GM19395 (cell line): ENCODE results near the gene ARHGEF3.

Experiments
- ATAC-seq: cut with Tn5 transposase; IDR thresholded peaks from one replicate; pipeline ENCODE4 v1.9.1; 2021; ENCODE audit warnings: mild to moderate bottlenecking, moderate library complexity; ENCODE audit not compliant: unreplicated experiment

The ARHGEF3 gene, protein sequence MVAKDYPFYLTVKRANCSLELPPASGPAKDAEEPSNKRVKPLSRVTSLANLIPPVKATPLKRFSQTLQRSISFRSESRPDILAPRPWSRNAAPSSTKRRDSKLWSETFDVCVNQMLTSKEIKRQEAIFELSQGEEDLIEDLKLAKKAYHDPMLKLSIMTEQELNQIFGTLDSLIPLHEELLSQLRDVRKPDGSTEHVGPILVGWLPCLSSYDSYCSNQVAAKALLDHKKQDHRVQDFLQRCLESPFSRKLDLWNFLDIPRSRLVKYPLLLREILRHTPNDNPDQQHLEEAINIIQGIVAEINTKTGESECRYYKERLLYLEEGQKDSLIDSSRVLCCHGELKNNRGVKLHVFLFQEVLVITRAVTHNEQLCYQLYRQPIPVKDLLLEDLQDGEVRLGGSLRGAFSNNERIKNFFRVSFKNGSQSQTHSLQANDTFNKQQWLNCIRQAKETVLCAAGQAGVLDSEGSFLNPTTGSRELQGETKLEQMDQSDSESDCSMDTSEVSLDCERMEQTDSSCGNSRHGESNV

DNA sequence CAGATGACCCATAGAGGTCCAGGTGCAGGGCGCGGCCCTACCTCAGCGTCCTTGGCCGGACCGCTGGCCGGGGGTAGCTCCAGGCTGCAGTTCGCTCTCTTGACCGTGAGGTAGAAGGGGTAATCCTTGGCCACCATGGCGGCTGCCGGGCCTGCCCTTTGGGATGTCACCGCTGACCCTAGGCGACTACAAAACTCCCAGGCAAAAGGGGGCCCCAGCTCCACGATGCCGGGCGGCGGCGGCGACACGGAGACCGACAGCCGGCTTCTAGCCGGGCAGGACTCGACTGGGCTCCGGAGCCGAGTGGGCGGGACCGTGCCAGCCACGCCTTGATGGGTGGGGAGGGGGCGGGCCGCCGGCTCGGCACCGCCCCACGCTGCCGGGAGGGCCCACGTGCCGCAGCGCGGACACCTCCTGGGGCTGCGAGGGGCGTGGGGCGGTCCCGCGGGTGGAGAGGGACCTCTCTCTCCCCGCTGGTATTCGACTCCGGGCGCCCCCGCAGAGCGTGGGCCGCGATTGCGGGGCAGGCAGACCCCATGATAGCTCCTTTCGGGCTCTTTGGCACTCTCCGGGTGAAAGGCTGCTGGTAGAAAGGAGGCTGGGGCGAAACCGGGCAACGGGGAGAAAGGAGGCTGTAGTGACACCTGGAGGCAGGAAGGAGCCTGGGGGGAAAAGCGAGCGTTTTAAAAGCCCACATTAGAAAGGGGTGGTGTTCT is at the start of gene ARHGEF3:
ARHGEF3 (minus strand) TSS at position 288 of the 716 bp plus-strand sequence; CDS start at position 137, 151 bp downstream.
- ATAC-seq: peak; percentile 76

DNA sequence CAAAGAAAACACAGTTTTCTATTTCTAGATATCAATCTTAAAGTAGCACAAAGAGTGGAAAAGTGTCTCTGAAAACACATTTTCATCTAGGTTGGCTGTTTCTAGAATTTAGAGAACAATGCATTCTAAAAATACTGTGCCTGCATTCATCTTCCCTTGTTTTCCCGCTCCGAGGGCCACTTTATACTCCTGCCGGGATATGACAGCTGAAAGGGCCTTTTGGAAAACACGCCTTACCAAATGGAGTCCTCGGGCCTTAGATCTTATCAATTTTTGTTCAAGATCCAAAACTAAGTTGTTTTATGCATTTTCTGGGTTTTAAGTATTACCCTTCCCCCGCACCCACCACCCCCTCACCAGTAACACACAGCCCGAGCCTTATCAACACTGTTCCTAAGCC is 47.9 kb upstream of the ARHGEF3 start:
- no peak for ATAC-seq

DNA sequence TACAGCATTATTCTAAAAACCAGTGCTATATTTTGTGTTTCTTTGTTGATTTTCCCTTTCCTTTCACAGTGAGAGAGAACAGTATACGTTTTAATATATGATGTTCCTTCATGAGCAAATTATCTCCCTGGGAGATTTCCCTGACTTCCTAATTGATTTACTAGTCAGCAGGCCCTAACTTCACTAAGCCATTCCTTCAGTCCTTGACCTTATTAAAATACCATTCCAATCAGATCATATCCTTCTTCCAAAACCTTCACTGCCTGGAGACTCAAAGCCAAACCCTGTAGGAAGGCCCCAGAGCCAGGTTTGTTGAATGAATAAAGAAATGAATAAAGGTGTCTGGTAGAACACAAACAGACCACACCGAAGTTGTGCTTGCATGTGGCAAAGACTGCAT is 43.8 kb upstream of the ARHGEF3 start:
- no peak for ATAC-seq

DNA sequence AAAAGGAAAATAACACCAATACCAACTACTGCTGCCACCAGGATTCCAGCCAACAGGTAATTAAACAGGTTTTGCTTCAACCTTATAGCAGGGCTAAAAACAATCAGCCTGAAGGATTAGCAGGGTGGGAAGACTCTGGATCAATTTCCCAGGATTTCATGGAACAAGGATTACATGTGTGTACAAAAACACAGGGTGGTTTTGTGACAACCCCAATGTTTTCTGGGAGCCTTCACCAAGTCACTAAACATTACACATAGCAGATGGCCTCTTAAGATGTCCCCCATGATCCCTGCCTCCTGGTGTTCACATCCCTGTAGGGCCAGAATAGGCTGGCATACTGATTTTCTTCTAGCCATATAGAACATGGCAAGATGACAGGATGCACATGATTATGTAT is 42.8 kb upstream of the ARHGEF3 start:
- no peak for ATAC-seq

DNA sequence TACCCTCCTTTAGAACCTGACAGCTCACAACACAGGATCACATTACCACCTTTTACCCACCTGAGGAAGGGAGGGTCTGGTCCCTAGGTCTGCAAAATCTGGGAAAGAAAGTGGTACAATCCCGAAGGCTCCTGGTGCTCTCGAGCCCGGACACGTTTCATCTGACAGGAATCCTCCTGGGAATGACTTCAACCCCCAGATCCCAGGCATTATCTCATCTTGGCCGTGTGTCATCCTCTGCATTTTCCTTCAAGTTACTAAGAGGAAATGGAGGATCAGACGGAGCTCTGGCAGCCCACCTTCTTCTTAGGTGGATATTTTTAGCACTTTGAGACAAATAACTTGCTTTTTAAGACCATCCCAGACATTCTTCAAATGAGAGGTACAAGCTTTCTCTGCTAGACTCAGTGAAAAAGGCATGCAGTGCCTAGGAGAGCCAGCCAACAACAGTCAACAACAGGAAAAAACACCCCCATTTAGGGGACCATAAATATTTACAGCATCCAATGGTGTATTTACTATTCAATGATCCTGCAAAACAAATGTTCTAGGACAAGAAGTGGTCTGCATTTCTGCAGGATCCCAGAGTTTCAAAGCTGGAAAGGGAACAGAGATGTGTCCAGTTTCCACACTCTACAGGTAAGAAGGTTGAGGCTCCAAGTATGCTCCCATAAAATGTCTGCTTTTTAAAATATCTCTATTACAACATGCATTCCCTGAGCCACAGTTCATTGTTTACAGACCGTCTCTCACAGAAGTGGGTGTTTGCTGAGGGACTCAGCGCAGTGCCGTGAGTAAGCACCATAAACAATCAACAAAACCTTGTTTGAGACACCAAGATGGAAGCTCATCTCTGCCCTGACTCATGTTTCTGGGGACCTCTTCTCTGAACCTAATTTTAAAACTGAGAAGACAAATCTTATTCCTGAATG is 38.3 kb upstream of the ARHGEF3 start:
- no peak for ATAC-seq

DNA sequence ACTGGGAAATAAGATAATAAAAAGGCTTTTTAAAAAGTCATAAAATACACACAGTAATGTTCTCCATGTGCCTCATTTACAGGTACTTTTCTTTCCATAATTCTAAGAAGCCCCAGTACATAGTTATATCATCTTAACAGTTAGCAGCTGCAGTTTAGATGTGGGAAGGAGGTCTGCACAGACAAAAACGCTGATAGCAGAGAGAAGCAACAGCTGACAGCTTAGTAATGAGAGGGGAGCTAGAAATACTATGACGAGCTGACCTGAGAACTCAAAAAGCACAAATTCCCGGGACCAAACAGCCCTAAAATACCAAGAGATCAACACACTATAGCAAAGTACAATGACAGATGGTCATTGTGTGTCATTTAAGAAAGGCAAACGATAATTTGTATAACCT is 36.7 kb upstream of the ARHGEF3 start:
- ATAC-seq: no peak

DNA sequence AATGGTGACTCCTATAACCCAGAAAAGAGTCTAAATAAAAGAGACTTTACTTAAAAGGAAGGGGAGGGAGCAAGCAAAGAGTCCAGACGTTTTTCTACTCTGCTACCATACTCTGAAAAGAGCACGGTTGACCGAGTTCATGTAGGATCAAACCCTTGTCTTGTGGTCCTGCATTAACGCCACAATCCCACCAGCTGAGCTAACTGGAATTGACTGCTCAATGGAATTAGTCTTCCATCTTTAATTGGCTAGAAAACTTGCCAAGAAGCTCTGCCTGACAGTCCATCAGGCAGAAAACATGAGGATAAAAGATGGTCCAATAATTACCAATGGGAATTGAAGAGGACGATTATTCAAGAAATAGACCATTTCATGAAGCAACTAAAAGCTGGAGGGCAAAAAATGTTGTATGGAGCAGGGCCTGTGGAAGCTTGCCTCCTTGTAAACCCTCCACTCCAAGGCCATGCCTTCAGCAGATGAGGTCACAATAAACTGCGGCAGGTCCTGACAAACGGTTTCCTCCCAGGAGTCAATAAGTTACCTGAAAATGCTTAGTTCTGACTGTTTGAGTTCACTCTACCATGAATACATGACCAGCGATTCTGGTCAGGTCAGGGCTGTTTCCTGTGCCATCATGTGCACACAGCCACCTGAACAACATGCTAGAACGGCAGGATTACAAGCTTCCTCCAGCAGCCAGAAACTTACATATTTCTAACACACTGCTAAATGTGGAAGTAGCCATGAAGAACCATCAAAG is 35.6 kb upstream of the ARHGEF3 start:
- ATAC-seq: peak; percentile 80

DNA sequence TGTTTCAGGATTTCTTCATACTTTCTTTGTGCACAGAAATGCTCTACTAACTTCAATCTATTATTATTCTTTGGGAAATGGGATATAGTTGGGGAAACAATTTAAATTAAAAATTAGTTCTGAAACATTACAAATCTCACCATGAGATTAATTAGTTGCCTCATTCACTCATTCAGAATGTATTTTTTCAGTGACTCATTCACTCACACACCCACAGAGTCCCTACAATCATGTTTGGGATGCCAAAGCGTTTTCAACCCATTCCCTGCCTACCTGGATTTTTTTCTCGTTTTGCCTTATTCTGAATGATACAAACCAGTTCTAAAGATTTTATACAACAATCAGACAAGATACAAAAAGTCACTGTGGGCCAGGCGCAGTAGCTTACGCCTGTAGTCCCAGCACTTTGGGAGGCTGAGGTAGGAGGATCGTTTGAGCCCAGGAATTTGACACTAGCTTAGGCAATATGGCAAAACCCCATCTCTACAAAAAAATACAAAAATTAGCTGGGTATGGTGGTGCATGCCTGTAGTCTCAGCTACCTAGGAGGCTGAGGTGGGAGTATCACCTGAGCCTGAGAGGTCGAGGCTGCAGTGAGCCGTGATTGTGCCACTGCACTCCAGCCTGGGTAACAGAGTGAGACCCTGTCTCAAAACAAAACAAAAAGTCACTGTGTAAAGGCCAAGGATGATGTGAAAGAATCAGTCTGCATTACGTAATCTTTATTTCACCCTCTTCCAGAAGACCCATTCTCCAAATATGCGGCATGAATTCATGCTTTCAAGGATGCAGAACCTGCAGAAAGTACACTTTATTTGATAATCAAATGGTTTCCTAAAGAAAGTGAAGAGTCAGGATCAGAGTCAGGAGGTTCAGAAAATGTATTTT is 34.8 kb upstream of the ARHGEF3 start:
- no peak for ATAC-seq

DNA sequence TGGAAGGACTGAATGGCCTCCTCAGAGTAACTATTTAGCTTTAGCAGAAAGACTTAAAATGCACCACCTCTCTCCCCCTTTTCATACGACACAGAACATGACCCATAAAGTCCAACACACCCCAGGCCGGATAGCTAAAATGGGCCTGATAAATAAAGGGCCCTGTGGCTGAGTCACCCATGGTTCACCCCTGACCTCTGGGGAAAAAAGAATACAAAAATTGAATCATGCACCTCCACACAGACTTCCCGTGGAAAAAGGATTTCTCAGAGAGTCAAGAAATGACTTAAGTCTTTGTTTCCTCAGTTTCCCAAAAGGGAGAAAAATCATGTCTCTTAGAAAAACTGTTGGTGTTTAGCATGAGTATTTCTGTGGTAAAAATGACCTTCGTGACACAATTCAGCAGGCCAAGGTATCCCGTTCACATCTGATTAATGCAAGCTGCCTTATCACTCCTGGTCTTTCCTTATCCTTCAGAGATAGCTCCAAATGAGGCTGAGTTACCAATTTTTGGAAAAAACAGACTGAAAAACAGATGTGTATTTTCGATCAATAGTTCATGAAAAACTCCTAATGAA is 34.0 kb upstream of the ARHGEF3 start:
- no peak for ATAC-seq

DNA sequence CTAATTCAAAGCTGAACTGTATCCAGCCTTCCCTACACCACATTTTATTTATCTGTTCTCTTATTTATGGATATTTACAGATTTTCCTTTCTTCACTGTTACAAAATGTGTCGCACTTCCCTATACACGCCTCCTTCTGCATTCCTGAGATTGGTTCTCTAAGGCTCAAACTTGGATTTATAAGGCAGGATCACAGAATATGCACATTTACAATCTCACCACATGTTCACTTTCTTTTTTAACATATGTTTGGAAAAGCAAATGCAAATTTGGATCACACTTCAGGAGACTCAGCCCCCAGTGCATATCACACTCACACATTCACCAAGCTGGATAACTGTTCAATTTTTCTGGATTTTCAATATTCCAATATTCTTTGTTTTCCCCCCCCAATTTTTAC is 31.8 kb upstream of the ARHGEF3 start:
- no peak for ATAC-seq

DNA sequence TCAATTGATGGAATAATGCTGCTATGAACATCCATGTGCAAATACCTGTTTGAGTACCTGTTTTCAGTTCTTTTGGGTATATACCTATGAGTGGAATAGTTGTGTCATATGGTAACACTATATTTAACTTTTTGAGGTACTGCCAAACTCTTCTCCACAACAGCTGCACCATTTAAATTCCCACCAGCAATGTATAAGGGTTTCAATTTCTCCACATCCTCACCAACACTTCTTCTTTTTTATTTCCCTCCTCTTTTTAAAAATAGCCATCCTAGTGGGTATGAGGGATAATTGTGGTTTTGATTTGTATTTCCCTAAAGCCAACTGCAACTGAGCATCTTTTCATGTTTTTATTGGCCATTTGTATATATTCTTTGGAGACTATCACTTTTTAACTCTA is 31.3 kb upstream of the ARHGEF3 start:
- ATAC-seq: no peak

DNA sequence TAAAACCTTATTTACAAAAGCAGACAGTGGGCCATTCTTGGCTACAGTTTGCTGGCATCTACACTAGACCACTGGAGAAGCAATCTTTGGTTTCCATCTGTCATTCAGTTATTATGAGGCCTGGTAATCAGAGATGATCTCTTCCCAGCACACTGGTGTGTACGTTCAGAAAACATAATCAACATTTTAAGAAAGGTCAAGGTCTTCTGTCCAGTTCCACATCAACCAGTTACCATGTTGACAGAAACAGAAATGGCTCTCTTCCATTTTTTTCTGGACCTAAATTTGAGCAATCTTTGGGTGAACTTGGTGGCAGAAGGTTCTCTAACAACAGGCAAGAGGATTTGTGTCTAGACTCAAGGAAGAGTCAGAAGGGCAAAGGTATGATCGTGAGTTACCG is 29.8 kb upstream of the ARHGEF3 start:
- no peak for ATAC-seq

DNA sequence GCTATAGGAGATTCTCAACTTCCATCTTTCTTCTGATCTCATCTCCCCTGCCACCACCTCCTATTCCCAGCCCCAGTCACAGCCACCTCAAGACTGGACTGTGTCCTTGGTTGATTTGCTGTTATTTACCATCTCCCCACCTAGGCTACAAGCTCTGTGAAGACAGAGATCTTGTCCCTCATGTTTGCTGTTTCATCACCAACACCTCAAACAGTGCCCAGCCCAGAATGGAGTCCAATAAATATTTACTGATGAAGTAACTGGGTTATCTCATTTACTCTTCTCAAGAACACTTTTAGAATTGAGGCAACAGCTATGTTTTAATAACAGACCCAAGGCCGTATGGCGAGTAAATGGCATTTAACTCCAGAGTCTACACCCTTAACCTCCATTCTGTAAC is 29.1 kb upstream of the ARHGEF3 start:
- ATAC-seq: no peak

DNA sequence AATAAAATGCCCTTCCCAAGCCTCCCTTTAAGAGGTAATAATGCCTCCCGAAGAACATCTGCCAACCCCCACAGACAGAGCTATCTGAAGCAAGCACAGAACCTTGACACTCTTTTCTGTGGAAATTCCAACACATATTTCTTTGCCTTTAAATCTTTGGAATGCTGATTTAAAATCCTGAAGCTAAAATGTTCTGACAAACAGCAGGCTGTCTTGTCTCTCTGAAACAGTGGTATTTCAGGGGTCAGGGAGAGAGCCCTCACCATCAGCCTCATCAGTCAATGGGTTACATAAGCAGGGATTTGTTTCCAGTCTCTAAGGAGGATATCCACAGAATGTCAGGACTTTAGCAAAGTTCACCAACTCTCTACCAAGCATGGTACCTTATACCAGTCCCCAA is 27.8 kb upstream of the ARHGEF3 start:
- ATAC-seq: no peak

DNA sequence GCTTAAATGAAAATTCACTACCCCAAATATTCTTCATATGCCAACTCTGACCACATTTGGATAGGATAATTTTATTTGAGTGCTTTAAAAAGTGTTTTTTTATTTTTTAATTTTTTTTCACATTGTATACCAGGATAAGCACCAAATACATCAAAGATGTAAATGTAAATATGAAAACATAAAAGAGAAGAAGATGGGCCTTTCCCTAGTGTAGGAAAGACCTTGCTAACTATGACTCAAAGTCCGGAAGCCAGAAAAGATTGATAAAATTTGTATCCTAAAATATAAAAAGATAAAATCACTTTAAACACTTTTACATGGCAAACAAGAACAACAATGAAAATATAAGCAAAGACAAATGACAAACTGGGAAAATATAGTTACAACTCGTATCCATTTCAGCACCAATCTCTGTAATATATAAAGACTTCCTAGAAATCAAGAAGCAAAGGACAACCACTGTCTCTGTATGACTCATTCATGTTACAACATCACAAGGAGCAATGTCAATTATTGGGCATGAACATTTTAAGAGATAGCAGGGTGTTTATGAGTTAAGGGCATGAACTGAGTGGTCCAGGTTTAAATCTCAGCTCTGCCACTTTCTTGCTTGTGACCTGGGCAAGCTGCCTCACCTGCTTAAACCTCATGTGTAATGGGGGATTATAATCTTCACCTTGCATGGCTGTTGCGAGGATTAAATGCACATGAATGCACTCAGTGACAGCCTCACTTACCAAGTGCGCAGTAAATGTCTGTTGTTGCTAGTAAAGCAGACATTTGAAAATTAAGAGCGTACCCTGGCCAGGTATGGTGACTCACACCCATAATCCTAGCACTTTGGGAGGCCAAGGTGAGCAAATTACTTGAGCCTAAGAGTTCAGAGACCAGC is 25.3 kb upstream of the ARHGEF3 start:
- ATAC-seq: no peak

DNA sequence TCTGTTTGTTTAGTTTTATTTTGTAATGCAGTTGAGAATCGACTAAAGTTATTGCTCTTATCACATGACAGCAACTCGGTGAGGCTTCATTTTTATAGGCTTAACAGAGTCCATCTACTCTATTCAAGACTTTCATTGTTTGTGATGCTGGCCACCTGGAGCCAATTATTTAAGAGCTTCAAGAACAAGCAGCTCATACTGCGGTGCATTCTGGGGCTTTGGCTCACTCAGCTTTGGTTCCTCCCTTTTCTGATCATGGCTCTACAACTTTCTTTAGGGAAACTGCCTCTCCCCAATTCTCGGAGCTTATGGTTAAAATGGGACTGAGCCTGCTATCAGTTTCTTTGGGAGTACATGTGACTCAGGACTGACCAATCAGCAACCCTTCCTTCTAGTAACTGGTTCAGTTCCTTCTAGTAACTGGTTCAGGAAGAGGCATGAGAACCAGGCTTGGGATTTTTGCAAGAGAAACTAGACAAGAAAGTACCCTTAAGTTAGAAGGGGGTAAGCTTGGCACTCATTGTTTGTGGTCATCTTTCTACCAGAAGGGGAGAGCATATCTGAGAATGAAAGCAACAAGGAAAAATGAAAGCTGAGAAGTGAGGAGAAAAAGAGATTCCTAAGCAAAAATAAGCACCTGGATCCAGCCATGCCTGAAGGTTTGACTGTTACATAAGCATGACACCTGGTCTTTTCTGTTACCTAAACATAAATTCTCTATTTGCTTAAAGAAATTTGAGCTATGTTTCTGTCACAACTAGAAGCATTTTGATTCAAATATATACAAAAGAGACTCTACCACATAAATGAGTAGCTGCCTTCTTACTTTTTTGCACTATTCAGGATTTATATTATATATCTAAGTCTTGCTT is 24.1 kb upstream of the ARHGEF3 start:
- no peak for ATAC-seq
